ENCODE data around the gene CEL.

The CEL gene

DNA sequence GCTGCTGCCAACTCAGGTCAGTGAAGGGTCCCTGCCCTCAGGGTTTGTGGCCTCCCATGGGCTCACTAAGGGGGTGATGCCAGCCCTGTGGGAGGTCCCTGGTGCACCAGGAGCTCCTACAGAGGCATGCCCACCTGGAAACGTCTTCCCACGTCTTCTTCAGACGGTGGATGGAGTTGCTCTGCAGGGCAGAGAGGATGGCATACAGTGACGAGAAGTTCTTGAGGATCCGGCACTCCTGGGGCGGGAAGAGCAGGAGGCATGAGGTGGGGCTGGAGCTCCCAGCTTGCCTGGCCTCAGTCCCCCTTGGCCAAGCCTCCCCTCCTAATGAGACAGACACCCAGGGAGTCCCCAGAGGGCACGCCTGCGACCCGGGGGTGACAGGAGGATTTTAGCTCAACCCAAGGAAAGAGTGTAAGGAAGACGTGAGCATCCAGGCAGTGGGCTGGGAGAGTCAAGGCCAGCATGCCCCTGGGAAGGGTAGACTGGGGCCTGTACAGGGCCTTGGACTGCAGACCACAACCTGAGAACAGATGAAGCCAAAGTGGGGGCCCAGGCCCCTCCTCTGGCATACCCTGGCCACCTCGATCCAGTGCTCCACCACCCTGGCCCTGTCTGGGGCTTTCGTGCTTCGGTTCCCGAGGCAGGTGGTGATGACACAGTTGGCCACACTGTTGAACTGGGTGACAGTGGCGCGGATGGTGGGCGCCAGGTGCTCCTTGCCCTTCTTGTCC lies 44.9 kb downstream of the CEL start:
- DNase-seq, result no peak

DNA sequence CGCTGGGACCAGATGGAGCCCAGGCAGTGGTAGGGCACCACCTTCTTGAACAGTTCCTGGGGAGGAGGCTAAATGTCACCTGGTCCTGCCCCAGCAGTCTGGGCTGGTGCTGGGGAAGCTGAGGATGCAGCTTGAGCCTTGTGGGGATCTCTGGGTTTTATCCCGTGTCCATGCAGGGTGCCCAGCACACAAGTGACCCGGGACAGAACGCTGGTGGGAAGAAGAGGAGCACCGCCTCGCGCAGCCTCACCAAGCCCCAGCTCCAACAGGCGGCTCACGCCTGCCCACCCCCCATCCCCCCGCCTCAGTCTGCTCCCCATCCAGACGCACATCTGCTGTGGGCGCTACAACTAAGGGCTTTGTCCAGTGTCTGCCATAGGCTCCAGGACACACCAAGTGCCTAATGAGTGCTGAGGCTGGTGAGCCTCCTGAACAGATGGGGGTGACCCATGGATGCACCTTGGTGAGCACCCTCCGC lies 45.5 kb downstream of the CEL start:
- DNase-seq, result no peak

DNA sequence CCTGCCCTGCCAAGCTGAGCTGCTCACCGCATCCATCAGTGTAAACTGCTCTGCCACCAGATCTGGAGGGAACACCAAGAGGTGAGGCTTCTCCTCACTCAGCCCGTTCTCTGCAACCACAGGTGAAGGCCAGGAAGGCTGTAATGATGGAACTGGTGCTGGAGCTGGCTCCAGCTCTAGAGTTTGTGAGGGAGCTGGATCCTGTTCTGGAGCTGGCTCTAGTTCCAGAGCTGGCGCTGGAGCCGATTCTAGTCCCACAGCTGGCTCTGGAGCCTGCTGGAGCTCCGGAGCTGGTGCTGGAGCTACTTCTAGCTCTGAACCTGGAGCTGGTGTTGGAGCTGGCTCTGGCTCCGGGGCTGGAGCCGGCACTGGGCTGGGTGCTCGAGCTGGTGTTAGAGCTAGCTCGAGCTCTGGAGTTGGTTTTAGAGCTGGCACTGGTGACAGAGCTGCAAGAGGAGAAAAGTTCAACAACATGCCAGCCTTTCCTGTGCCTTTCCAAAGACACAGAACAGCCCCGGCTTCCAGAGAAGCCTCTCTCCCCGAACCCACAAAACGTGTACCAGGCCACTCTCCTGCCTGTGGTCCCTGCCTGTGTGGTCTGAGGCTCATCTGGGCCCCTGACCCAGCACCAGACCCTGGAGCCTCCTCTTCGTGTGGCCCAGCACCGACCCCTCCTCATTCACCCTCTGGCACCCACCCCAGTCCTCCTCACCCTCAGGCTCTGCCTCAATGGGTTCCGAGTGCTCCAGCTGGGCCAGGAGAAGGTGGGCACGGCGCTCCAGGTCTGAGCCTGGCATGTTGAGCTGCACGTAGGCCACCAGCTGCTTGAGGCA lies 46.4 kb downstream of the CEL start:
- no peak for DNase-seq

DNA sequence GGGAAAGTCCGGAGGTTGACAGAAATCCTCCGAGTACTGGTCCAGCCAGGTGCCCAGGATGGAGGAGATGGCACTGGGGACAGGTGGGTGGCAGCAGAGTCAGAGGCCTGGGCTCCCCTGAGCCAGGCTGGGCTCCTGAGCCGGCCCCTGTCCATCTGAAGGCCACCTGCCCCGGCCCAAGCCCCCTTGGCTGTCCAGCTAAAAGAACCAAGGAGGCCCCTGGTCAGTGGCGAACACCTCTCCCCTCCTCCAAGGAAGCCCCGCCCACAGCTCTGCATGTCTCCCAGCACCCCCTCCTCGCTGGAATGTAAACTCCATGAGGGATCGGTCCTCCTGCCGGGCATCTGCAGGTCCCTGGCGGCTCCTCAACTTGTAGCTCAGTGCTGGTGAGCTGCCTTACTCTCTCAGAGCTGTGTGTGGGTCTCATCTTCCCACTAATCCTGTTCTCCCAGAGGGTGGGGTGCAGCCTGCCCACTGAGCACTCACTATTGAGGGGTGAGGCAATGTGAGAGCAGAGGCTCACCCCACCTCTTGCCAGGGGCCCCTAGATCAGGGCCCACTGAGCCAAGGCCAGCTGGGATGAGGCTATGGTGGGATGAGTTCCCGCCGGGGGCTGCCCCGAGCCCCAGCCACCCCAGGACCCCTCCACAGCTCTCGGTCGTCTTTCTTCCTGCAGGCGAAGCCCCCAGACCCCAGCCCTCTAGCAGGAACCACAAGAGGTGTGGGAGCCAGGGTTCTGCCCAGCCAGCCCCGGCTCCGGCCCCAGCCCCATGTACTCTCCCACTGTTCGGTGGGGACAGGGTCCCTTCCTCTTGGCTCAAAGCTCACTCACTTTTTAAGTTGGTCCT lies 47.2 kb downstream of the CEL start:
- DNase-seq, result no peak

DNA sequence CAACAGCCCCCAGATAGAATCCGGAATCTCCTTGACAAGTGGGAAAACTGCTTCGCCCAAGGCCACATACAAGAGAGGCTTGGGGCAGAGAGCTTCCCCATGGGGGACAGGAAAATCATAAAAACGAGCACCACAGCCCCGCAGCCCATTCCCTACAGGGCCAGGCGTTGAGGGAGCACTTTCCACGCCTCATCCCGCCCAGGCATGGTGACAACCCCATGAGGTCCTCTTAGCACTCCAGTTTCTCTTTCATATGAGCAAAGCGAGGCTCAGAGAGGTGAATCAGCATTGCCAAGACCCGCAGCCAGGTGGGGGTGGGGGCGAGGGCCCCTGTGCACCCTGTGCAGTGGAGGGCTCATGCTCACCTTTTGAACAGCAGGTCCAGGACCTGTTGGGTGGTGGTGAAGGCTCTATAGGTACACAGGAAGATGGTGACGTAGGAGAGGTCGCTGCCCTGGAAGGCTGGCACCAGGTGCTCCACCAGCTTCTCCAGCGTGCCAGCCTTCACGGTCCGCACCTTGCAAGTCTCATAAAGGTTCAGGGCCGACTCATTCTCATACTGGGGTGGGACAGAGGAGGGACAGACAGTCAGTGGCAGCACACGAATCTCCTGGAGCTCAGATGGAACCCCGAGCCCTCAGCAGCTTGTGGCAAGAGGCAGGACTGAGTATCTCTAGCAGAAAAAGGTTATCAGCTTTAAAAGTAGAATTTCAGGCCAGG lies 48.3 kb downstream of the CEL start:
- DNase-seq, result no peak

DNA sequence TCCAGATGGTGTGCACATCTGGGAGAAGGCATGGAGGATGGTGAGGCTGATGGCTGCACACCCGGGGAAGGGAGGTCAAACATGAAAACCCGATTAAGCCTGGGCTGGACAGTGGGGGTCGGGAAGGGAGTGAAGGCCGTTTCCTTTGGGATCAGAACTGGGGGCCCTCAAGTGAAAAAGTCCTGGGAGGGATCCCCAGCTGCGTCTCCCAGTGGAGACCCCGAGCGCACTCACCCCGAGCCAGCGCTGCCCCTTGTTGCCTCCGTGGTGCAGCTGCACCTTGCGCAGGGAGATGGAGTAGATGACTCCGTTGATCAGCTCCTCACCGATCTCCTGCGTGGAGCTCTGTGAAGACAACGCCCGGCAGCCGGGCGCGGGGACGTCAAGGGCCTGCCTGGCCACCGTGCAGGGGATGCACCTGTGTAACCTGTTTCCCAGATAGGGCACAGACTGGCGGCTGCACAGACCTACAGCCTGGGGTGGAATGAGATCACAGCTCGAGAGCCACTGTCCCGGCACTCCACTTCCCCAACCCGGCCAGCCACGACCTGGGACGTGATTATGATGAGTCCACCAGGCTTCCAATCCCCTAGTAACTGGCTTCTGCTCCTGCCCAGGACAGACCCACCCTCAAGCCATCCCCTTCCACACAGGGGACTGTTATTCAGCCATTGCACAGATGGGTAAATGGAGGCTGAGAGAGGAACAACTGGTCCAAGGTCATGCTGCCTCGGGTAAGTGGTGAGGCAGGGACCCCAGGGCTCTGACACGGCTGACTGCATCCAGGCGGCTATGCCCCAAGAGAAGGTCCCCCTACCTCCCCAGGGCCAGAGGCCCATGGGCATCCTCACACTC lies 50.3 kb downstream of the CEL start:
- DNase-seq, result no peak

DNA sequence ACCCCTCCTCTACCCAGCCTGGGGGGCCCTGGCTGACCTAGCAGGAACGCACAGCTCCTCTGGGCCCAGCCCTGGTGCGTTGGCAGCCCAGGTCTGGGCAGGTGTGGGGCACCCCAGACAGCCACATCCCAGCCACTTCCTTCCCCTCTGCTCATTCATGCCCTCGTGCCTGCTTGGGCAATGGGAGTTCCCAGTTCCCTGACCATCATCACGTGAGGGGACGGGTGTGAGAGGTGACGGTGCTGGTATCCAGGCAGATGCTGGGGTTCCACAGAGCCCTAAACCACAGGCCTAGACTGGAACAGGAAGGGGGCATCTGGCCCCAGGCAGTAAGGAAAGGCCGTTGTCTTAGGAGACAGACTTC lies 50.9 kb downstream of the CEL start:
- peak; percentile 19 for DNase-seq

DNA sequence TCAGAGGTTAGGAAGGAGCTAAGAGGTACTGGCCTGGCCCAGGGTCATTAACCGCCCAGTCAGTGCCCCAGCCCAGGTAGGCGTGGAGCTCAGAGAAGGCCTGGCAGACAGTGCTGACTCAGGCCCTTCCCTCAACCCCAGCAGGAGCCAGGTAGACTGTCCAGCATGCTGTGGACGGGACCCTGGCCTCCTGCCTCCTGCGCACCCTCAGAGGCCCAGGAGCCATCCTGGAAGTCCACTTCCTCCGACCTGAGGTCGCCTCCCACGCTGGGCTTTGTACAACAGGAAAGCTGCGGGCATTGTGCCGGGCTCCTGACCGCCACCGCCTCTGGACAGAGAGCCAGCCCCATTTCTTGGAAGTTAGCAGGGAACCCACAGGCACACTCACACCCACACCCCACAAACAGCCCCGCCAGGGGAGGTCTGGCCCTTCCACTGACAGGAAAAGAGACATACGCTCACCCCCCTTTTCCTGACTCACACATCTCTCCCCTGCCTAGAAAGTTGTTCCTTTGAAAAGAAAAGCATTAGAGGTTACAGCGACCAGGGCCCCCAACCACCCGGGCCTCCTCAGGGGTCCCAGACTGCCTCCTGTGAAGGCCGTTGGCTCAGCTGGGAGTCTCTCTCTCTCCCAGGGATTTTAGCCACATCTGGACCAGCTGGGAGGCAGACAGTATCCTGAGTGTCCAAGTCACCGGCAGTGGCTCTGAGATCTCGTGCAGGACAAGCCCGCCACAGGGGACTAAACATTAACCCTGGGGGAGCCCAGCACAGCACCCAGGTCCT lies 51.6 kb downstream of the CEL start:
- DNase-seq, result no peak

DNA sequence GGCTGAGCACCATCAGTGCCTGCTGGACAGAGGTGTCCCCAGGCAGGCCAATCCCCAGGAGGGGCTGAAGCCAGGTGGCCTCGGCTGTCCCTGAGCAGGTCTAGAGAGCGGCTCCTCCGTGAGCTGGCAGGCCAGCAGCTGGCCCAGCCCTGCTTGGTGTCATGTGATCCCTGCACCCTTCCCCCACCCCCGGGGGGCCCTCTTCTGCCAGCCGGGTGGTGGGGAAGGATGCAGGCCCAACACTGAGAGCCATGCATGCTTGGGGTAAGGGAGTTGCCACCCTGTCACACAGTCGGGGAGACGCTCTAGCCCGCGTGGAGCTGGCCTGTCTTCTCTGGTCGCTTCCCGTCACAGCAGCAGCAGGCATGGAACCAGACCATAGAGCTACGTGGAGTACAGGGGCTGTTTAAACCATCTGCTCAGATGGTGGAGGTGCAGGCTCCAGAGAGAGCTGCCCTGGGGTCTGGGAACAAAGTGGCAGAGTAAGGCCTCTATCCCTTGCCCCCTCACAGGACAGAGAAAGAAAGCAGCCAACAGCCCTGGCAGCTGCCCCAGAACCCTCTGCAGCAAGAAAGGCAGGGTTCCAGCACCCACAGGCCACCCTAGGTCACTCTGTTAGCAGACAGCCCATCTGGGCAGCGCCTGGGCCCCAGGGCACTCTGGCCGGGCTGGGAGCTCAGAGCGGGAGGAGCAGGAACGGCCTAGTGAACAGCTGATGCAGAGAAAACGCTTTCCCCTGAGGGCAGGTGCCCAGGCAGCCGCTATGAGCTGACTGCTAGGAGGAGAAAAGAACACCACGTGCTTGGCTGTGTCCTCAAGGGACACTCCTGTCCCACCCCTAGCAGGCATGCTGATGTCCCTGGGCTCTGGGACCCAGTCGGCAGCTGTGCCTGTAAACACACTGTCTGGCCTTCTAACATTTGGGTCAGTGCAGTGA lies 52.4 kb downstream of the CEL start:
- no peak for DNase-seq

DNA sequence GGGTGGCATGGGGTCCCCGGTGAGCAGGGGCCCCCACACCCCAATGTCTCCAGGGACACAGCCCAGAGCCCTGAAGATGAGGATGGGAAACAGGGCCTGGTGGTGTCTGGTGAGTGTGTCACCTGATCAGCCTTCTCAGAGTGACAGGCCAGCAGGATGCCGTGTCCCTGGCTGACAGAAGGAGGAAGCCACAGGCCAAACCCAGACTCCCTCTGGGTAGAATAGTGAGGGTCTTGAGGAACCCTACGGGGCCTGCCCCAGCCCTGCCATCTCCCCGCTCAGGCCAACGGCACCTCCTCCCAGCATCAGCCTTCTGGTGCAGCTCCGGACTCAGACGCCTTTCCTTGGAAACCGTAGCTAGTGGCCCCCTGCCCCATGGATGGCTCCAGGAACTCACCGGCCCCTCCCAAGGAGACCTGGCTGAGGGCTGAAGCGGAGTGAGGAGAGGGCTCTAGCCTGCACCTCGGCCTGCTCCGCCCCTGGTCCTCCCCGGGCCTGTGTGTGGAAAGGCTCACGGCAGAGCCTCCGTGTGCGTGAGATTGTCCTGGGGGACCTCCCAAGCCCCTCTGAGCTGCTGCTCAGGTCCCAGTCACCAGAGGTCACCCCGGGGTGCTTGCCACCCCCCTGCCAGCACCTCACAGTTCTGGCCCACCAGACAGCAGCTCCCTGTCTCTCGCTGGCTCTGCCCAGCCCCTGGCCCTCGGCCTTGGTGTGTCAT lies 53.3 kb downstream of the CEL start:
- DNase-seq, result no peak

DNA sequence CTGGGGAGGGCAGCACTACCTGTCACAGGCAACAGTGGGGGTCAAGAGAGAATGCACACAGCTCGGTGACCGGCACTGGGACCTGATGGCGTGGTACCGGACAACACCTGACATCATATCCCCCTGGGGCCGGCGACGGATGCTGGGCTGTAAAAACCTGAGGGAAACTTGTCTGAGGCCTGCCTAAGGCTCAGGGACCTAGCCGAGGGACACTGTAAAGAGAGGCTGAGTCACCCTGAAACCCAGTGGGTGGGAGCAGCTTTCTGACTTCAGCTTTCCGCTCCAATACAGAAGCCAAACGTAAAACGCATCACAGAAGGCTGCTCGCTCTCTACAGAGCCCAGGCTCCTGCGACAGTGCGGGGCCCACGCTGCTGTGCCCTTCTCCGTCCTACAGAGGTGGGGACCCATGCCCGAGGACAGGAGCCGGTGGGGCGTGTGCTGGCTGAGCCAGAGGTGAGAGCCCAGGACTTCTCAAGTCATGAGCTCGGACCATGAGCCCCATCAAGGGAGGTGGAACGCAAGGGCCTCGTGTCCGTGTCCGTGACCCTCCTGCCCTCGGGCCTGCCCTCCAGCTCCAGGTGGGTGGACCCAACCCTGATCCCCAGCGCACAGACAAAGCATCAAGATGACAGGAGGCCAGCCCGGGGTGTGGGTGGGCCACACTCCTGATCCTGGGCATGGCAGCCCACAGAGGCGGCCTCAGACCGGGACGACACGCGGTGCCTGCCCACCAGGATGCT lies 54.0 kb downstream of the CEL start:
- DNase-seq, result peak; percentile 20

DNA sequence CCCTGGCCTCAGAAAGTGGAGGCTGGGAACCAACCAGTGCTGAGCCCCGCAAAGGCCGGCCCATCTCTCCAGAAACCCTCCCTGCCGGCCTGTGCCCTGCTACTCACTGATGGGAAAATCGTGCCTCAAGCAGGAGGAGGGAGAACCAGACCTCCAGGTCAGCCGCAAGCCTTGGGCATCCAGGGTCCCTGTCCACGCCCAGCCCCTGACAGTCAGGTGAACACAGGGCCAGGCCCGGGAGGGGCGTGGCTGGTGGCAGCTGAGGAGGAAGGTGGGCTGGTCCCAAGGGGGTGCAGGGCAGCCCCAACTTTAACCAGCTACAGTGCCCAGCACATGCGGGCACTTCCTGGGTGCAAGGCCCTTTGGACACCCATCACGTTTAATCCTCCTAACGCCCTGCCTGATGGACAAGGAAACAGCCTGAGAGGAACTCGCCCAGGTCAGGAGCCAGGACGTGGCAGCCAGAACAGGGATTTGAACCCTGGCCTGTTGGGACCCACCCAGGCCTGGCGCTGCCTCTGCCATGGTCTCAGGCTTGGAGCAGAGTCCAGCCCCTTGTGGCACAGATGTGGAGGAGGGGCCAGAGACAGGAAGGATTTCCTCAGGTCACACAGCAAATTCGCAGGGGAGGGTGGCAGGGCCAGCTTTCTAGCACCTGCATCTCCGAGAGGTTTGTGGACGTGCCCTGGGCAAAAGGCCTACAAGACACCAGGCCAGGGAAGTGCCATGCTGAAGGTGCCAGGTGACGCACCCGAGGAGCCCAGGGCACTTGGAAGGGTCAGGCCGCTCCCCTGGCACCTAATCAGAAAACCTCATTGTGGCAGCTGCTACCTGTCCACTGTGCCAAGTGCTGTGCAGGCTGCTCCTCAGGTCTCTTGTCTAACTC lies 54.8 kb downstream of the CEL start:
- DNase-seq, result no peak

DNA sequence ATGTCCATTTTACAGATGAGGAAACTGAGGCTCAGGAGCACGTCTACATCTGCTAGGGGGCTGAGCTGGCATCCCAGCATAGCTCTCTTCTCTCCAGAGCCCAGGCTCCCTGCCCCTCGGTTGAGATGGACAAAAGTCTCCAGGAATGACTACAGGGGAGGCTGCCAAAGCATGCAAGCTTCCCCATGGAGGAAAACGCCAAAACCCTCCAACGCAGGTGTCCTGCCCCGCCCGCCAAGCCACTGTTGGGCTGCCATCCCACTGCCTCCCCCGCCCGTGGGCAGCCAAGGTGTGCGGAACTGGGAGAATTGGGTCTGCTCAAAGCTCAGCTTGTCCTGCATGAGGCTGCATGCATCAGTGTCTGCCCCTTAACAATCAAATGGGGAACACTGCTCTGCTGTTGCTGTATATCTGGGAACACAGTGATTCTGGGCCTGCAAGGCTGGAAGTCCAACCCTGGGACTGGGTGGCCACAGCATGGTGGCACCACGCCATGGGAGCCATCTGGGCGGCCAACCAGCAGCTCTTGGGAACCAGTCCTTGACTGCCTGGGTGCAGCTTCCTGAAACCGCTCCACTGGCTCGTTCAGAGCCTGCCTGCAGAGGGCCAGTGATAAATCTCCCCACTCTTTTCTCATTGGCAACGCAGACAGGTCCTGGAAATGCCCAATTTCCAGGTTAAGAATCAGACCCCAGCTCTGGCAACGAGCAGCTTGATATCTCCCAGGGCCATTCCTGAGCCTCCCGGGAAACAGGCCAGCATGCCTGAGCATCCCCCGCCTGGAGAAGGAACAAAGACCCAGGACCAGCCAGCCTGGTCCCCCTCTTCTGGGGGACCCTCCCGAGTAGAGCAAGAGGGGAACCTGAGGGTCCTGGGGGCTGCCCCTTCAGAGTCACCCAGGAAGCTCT lies 55.7 kb downstream of the CEL start:
- no peak for DNase-seq

DNA sequence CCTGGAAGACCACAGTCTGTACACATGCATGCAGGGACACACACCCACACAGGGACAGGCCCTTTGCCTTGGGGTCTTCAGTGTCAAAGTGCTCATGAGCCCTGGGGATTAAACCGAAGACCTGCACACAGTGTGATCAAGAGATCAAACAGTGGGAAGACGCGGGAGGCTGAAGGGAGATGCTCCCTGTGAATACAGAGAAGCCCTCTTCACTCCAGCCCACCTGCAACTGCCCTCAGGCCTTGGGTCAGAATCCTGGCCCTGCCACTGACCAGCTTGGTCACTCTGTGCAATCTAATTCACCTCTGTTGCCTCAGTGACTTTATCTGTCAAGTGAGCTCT lies 56.4 kb downstream of the CEL start:
- no peak for DNase-seq

DNA sequence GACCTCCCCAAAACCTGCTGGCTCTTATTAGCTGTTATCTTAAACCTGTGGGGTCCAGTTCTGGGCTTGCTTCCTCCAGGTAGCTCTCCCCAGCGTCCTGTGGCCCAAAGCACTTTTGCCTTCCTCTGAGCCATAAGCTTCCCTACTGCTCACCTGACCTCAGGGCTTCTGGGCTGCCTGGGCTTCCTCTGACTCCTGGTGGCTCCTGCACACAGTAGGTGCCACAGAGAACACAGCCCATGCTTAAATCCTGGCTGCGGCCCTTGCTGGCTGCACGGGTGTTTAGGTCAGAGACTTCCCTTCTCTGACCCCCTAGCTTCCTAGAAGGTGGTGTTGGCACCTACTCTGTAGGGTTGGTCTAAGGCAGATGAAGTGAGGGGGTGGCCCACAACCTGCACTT lies 56.8 kb downstream of the CEL start:
- DNase-seq, result no peak

All from activated effector memory CD4-positive, alpha-beta T cell treated with Interleukin-2 at 50 U/mL for 16 hours (primary cell).